Fibroblast of villous mesenchyme (primary cell): ENCODE measurements around the gene ZNF268. TPM values are rescaled to one million over a fixed set of nuclear protein-coding genes. Genes with fewer than 3 reads are reported as not detected.
"Not testable (repeated sequence)": the region's sequence is repeated elsewhere in the genome, so short reads cannot be mapped to it uniquely, and the experiment has no call there.

Experiments used
- DNase-seq: peaks from one replicate; pipeline ENCODE4 v3.0.0-alpha.2; 2010; ENCODE audit warnings: low read depth
- H3K4me3 ChIP-seq: 2 replicates; pipeline ENCODE4 v1.5.1; 2011; ENCODE audit warnings: low read depth, mild to moderate bottlenecking, low read length
- CTCF ChIP-seq: IDR thresholded peaks from 2 replicates; pipeline ENCODE4 v1.5.1; 2012; ENCODE audit warnings: low read depth, mild to moderate bottlenecking, low read length; ENCODE audit not compliant: insufficient read depth
- total RNA-seq: library from RNA; depleted of rRNA; stranded (reverse); fragments of >200 nt; gene quantifications from 2 replicates; pipeline ENCODE4 v1.2.3, GENCODE V29; 2012

Gene ZNF268
- total RNA-seq, 1 donor: 23.3 TPM

- no peak for DNase-seq
- no peak overlapping the region for H3K4me3 ChIP-seq
- no peak for TF ChIP-seq CTCF
These were observed 53.7 kb downstream of the ZNF268 start for GRCh38 chr12:133234971-133235370.

- no peak for TF ChIP-seq CTCF
- H3K4me3 ChIP-seq: no peak within 1 kb of the TSS
- DNase-seq: no peak
These were observed 54.3 kb downstream of the ZNF268 start, which contains the start of gene ANHX for GRCh38 chr12:133235401-133236112. TSS of gene ANHX (minus strand) at chr12:133235877. CDS start at chr12:133234356, 1,521 bp downstream.

- DNase-seq: no peak
- no peak for TF ChIP-seq CTCF
- H3K4me3 ChIP-seq: no peak overlapping the region
These were observed 54.8 kb downstream of the ZNF268 start for GRCh38 chr12:133236144-133236543.

DNA sequence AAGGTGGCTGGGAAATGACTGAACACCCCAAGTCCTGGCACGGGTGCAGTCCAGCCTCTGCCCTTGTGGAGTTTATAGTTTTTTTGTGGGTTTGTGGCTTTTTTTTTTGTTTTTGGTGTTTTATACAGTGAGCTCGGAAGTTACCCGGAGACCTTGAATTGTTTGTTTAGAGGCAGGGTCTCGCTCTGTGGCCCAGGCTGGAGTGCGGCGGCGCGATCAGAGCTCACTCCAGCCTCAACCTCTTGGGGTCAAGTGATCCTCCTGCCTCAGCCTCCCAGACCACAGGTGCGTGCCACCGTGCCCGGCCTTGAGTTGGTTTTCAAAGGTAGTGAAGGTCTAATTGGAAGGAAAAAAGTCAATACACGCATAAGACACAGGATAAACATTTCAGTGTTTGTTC is 55.3 kb downstream of the ZNF268 start:
- no peak overlapping the region for H3K4me3 ChIP-seq
- no peak for DNase-seq
- TF ChIP-seq CTCF: no peak

- H3K4me3 ChIP-seq: no peak overlapping the region
- DNase-seq: no peak
- no peak for TF ChIP-seq CTCF
These were observed 70.4 kb downstream of the ZNF268 start for GRCh38 chr12:133251732-133252131.

DNA sequence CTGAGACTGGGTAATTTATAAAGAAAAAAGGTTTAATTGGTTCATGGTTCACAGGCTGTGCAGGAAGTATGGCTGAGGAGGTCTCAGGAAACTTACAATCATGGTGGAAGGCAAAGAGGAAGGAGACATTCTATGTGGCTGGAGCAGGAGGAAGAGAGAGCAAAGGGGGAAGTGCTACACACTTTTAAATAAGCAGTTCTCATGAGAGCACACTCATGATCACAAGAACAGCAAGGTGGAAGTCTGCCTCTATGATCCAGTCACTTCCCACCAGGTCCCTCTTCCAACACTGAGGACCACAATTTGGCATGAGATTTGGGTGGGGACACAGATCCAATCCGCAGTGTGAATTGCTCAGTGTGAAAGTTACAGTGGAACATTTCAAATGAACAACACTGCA is 74.5 kb downstream of the ZNF268 start:
- DNase-seq, H3K4me3 ChIP-seq: not testable (repeated sequence)

DNA sequence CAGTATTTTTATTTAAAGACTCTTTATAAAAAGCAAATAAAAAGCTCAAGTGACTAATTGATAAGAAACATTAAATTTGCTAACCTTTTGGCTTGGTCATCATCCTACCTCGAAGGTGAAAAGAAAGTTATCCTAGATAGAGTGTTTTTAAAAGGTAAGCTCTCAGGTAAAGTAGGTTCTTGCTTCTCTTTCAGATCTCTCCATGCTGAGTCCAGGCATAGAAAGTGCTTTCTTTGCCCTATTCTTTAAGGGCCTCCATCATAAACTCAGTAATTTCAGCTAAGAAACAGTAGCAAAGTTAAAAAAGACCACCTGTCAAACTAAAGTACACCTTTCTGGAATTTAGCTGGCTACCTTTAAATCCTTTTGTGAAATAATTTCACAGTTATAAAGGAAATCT is 75.0 kb downstream of the ZNF268 start:
- no peak for DNase-seq
- no peak for TF ChIP-seq CTCF
- H3K4me3 ChIP-seq: no peak overlapping the region
